HG02571 (cell line): ENCODE data around the gene FAM3A.
"Not testable (repeated sequence)": the region's sequence is repeated elsewhere in the genome, so short reads cannot be mapped to it uniquely, and the experiment has no call there.

ENCODE experiments used
- ATAC-seq: cut with Tn5 transposase; IDR thresholded peaks from one replicate; pipeline ENCODE4 v1.9.1; 2021; ENCODE audit warnings: mild to moderate bottlenecking, moderate library complexity; ENCODE audit not compliant: unreplicated experiment

FAM3A gene

GRCh38 chrX:154505734-154506133, 10.3 kb downstream of the FAM3A start:
- ATAC-seq, result no peak

GRCh38 chrX:154502989-154503388, 13.0 kb downstream of the FAM3A start:
- no peak for ATAC-seq

DNA sequence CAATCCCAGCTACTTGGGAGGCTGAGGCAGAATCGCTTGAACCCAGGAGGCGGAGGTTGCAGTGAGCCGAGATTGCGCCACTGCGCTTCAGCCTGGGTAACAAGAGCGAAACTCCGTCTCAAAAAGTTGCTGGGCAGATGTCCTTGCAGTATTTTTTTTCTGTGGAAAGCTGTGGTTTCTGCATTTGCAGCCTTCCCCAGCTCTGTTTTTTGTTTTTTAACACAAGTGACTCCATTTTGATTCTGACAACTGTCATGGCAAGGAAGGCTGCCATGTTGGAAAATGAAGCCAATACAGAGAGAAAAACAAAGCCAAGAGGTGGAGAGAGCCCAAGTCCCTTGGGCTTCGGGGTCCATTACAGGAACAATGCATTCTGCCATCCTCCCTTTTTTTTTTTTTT, 13.9 kb downstream of the FAM3A start:
- ATAC-seq, result no peak

DNA sequence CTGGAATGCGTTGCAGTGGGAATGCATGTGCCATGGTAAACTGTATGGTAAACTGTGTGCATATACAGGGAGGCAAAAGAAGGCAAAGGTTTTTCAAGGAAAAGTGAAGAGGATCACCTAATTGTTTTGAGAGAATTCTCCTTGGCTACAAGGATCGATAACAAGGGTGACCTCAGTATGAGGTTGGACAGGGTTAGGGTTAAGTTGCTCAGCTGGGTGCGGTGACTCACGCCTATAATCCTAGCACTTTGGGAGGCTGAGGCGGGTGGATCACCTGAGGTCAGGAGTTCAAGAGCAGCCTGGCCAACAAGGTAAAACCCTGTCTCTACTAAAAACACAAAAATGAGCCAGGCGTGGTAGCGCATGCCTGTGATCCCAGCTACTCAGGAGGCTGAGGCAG, 14.6 kb downstream of the FAM3A start:
- not testable (repeated sequence) for ATAC-seq

GRCh38 chrX:154496591-154497137, 19.4 kb downstream of the FAM3A start:
- not testable (repeated sequence) for ATAC-seq

DNA sequence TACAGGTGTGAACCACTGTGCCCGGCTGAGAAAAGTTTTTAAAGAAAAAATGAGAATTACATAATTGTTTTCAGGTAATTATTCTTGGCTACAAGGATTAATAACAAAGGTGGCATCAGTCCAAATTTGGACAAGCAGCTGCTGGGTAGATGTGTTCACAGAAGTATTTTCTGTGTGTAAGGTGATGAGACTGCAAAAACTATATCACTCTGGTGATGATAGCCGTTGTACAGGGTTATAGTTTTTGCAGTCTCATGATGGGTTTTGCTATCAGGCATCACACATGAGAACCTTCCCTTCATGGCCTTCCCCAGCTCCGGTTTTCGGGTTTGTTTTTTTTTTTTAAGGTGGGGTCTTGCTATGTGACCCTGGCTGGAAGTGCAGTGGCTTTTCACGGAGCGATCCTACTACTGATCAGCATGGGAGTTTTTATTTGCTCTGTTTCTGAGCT, 20.5 kb downstream of the FAM3A start:
- no peak for ATAC-seq

DNA sequence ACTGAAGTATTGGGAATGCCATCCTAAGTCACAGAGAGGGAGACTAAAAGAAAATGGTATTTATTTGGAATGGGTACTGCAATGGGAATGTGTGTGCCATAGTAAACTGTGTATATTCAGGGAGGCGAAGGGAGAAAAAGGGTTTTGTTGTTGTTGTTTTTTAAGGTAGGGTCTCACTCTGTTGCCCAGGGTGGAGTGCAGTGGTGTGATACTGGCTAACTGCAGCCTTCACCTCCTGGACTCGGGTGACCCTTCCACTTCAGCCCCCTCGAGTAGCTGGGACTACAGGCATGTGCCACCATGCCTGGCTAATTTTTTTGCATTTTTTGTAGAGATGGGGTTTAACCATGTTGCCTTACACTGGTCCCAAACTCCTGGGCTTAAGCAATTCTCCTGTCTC, 21.3 kb downstream of the FAM3A start:
- no peak for ATAC-seq

DNA sequence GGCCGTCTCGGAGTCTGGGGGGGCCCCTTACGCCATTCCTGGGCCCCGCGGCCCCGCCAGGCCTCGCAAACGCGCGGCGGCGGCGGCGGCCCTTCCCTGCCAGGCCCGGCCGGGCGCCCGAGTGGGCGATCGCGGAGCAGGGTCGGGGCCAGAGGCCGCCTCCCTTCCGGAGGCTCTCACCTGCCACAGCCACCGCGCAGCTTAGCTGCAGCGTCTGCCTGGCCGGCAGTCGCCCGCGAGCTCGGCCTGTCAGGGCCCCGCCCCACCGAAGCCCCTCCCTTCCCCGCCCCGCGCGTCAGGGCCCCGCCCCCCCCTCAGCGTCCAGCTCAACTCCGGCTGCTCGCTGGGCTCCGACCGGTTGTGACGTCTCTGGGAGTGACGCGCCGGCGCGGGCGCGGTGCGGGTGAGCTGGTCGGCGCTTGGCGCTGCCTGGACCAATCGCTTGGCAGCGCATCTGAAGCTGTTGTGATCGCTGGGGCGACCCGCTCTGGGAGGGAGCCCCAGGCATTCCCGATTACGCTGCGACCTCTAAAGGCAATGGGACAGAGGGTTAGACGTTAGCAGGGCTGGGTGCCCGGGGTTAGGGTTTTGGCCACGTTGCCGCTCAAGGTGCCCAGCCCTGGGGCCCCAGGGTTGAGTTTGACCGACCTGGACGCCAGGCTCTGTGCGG, 25.5 kb downstream of the FAM3A start, which contains the start of gene SLC10A3:
Gene SLC10A3, minus strand, starts transcription at position 216 of the 670 bp plus-strand sequence. CDS start 1,689 bp downstream, outside the sequence.
- ATAC-seq, result peak; percentile 68

GRCh38 chrX:154490021-154490413, 26.0 kb downstream of the FAM3A start:
- ATAC-seq, result peak; percentile 6

DNA sequence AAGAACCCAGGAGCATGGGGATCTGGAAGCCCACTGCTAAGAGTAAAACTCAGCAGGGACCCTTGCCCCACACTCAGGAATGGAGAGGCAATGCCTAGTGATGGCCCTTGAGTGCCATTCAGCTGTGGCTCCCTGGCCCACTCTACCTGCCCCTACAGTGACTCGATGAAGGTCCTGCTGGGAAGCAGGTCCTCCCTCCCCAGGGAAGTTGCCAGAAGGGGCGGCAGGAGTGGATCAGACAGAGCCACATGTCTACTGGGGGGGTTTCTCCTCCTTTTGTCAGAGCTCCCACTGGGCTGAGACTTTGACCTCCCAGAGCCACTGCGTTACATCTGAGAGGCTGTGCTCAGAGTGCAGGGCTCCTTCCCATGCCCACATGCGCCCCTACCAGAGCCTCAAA, 26.9 kb downstream of the FAM3A start:
- ATAC-seq, result no peak

- ATAC-seq, result no peak
Measured at GRCh38 chrX:154488336-154489075, 27.5 kb downstream of the FAM3A start.

- ATAC-seq, result no peak
Measured at GRCh38 chrX:154487518-154488290, 28.3 kb downstream of the FAM3A start.

- ATAC-seq, result no peak
Measured at GRCh38 chrX:154486396-154487207, 29.4 kb downstream of the FAM3A start, which contains the start of gene UBL4A. Gene UBL4A, minus strand, starts transcription at chrX:154486615. Its CDS starts 31 bp downstream, at chrX:154486584.

GRCh38 chrX:154486052-154486395, 30.0 kb downstream of the FAM3A start:
- no peak for ATAC-seq

GRCh38 chrX:154485150-154486051, 30.6 kb downstream of the FAM3A start:
- no peak for ATAC-seq

DNA sequence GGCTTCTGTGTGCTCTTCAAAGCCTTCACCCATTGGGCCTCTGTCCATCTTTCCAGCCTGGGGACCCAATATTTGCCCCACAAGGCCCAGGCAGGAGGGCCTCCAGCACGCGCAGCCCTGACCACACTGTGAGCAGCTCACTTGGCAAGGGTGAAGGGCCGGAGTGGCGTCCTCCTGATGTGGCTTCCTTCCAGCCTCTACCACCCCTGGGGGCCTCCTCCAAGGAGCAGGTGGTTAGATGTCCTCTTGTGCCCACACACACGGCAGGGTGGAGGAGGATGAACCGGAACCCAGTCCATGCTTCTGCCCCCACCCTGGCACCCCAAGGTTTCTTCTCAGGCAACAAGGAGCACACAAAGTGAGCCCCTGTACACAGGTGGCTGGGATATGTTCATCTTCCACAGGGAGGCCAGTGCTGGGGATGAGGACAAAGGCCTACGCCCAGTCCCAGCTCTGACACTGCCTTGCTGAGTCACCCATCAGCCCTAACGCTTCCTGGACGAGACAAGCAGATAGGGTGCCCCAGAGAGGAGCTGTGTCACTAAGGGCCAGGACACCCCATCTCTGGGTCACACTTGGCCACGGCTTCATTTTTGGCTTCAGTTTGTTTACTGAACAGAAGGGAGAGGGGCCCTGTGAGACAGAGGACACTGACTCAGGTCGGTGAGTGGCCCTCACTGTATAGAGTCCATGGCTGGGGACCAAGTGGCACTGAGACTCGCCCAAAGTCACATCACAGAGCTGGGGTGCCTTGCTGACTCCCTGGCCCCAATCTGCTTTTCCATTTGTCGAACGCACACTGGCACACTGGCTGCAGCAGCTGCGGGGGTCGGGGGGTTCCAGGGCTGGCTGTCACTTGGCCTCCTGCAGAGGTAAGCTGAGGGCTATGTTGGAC, 31.5 kb downstream of the FAM3A start:
- ATAC-seq, result no peak

- no peak for ATAC-seq
Measured at GRCh38 chrX:154483325-154483724, 32.7 kb downstream of the FAM3A start.

- no peak for ATAC-seq
Measured at GRCh38 chrX:154482786-154483185, 33.2 kb downstream of the FAM3A start.
